GM23338 (cell line): Measurements from ENCODE around the gene ARHGAP42. TPM values are rescaled to one million over a fixed set of nuclear protein-coding genes. Genes with fewer than 3 reads are reported as not detected.

Experiments used
- ATAC-seq: fragments of 200-7000 bp; cut with Tn5 transposase; 3 replicates; pipeline ENCODE4 v1.9.1; 2020
- DNase-seq: peaks from one replicate; pipeline ENCODE4 v3.0.0-alpha.2; 2015; ENCODE audit warnings: low spot score
- H2AFZ ChIP-seq: fragments of 200-600 bp; sonication (generic); 2 replicates; pipeline ENCODE4 v1.8.0; 2016; ENCODE audit warnings: antibody characterized with exemption, mild to moderate bottlenecking, moderate library complexity
- H3F3A ChIP-seq: fragments of 200-600 bp; sonication (generic); replicated peaks from 2 replicates; pipeline ENCODE4 v1.8.0; 2017; ENCODE audit warnings: antibody characterized with exemption, mixed run types, low read depth
- H3K27ac ChIP-seq: fragments of 200-600 bp; sonication (generic); 2 replicates; pipeline ENCODE4 v1.6.1; 2016; ENCODE audit warnings: low read depth
- H3K27me3 ChIP-seq: fragments of 200-600 bp; sonication (generic); 2 replicates; pipeline ENCODE4 v1.8.0; 2016; ENCODE audit warnings: mild to moderate bottlenecking, mixed run types, moderate library complexity; ENCODE audit not compliant: insufficient read depth
- H3K36me3 ChIP-seq: fragments of 200-600 bp; sonication (generic); 2 replicates; pipeline ENCODE4 v1.8.0; 2016; ENCODE audit warnings: mild to moderate bottlenecking; ENCODE audit not compliant: insufficient read depth
- H3K4me1 ChIP-seq: fragments of 200-600 bp; sonication (generic); 2 replicates; pipeline ENCODE4 v1.8.0; 2016; ENCODE audit warnings: mild to moderate bottlenecking, moderate library complexity; ENCODE audit not compliant: insufficient read depth
- H3K4me2 ChIP-seq: fragments of 200-600 bp; sonication (generic); 2 replicates; pipeline ENCODE4 v1.7.1; 2017; ENCODE audit warnings: mixed run types
- H3K4me3 ChIP-seq: fragments of 200-600 bp; sonication (generic); 2 replicates; pipeline ENCODE4 v1.6.1; 2016; ENCODE audit warnings: mixed run types
- H3K79me2 ChIP-seq: fragments of 200-600 bp; sonication (generic); replicated peaks from 2 replicates; pipeline ENCODE4 v1.8.0; 2017; ENCODE audit warnings: mild to moderate bottlenecking; ENCODE audit not compliant: insufficient read depth
- H3K9me2 ChIP-seq: fragments of 200-600 bp; sonication (generic); 2 replicates; pipeline ENCODE4 v1.8.0; 2017; ENCODE audit not compliant: insufficient read depth
- H4K20me1 ChIP-seq: fragments of 200-600 bp; sonication (generic); replicated peaks from 2 replicates; pipeline ENCODE4 v1.8.0; 2017; ENCODE audit warnings: mild to moderate bottlenecking; ENCODE audit not compliant: insufficient read depth
- H3K27ac Mint-ChIP-seq: 2 replicates; pipeline ENCODE4 v1.8.0; 2020; ENCODE audit warnings: inconsistent platforms, mild to moderate bottlenecking, moderate library complexity, mixed read lengths
- H3K27me3 Mint-ChIP-seq: 3 replicates; pipeline ENCODE4 v1.8.0; 2022; ENCODE audit warnings: low read depth, mild to moderate bottlenecking, moderate library complexity, mixed read lengths, inconsistent platforms; ENCODE audit not compliant: insufficient read depth, poor library complexity
- H3K36me3 Mint-ChIP-seq: 3 replicates; pipeline ENCODE4 v1.8.0; 2021; ENCODE audit warnings: low read depth, mild to moderate bottlenecking, inconsistent platforms, moderate library complexity, mixed read lengths
- H3K4me1 Mint-ChIP-seq: 3 replicates; pipeline ENCODE4 v1.8.0; 2020; ENCODE audit warnings: mild to moderate bottlenecking, inconsistent platforms, mixed read lengths
- H3K4me3 Mint-ChIP-seq: 3 replicates; pipeline ENCODE4 v1.8.0; 2021; ENCODE audit warnings: moderate library complexity, mild to moderate bottlenecking, inconsistent platforms, mixed read lengths
- H3K9me3 Mint-ChIP-seq: 3 replicates; pipeline ENCODE4 v1.8.0; 2020; ENCODE audit warnings: moderate library complexity, mild to moderate bottlenecking, inconsistent platforms, mixed read lengths
- CREB1 ChIP-seq: fragments of 250-450 bp; sonication (Bioruptor Pico); IDR thresholded peaks from 2 replicates; pipeline ENCODE4 v1.5.0; 2020; ENCODE audit warnings: low read depth, mild to moderate bottlenecking, moderate library complexity
- EZH2 ChIP-seq: fragments of 200-600 bp; sonication (generic); IDR thresholded peaks from one replicate; pipeline ENCODE4 v1.8.0; 2017; ENCODE audit warnings: antibody characterized with exemption, mild to moderate bottlenecking, low read depth; ENCODE audit not compliant: unreplicated experiment
- JUNB ChIP-seq: IDR thresholded peaks from one replicate; pipeline ENCODE4 v1.6.1; 2016; ENCODE audit warnings: antibody characterized with exemption; ENCODE audit not compliant: unreplicated experiment
- NANOG ChIP-seq: IDR thresholded peaks from 2 replicates; pipeline ENCODE4 v1.6.1; 2016; ENCODE audit warnings: antibody characterized with exemption, borderline replicate concordance
- POLR2AphosphoS5 ChIP-seq: IDR thresholded peaks from 2 replicates; pipeline ENCODE4 v1.6.1; 2016; ENCODE audit warnings: antibody characterized with exemption, low read depth
- STAT1 ChIP-seq: IDR thresholded peaks from one replicate; pipeline ENCODE4 v1.6.1; 2016; ENCODE audit warnings: antibody characterized with exemption; ENCODE audit not compliant: unreplicated experiment
- ZNF114 ChIP-seq: fragments of 250-450 bp; sonication (Bioruptor Pico); IDR thresholded peaks from 2 replicates; pipeline ENCODE4 v1.5.0; 2020; ENCODE audit warnings: mild to moderate bottlenecking, moderate library complexity
- long read RNA-seq: library from polyadenylated mRNA; unstranded; transcript quantifications from one replicate; pipeline ENCODE4 v2.0.0, GENCODE V29; 2020; ENCODE audit not compliant: unreplicated experiment
- polyA plus RNA-seq: library from polyadenylated mRNA; unstranded; fragments of >200 nt; fragmentation: Nextera tagmentation; extraction: Ambion mirVana; gene quantifications from 2 replicates; pipeline ENCODE4 v1.2.1, GENCODE V29; 2016
- total RNA-seq: library from RNA; depleted of rRNA; stranded (reverse); fragments of >200 nt; shearing (Covaris generic); gene quantifications from 2 replicates; pipeline ENCODE4 v1.2.3, GENCODE V29; 2014; rRNA removed
- TF ChIP-seq, protein P1 (sequence below), 2 experiments: fragments of 200-600 bp in 1 of 2; sonication (generic) in 1 of 2; conservative IDR thresholded peaks; 2 replicates each; pipeline versions ENCODE4 v1.5.1 to v1.6.1; 2016 to 2017; ENCODE audit warnings: antibody characterized with exemption in 2 of 2, low read depth in 2 of 2, mild to moderate bottlenecking in 2 of 2, moderate library complexity in 1 of 2
- TF ChIP-seq, protein P2 (sequence below): fragments of 250-450 bp; sonication (Bioruptor Pico); IDR thresholded peaks from 2 replicates; pipeline ENCODE4 v1.5.0; 2020; ENCODE audit warnings: mild to moderate bottlenecking, moderate library complexity

Gene ARHGAP42, protein sequence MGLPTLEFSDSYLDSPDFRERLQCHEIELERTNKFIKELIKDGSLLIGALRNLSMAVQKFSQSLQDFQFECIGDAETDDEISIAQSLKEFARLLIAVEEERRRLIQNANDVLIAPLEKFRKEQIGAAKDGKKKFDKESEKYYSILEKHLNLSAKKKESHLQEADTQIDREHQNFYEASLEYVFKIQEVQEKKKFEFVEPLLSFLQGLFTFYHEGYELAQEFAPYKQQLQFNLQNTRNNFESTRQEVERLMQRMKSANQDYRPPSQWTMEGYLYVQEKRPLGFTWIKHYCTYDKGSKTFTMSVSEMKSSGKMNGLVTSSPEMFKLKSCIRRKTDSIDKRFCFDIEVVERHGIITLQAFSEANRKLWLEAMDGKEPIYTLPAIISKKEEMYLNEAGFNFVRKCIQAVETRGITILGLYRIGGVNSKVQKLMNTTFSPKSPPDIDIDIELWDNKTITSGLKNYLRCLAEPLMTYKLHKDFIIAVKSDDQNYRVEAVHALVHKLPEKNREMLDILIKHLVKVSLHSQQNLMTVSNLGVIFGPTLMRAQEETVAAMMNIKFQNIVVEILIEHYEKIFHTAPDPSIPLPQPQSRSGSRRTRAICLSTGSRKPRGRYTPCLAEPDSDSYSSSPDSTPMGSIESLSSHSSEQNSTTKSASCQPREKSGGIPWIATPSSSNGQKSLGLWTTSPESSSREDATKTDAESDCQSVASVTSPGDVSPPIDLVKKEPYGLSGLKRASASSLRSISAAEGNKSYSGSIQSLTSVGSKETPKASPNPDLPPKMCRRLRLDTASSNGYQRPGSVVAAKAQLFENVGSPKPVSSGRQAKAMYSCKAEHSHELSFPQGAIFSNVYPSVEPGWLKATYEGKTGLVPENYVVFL
- 32.2 and 35.7 TPM in 2 replicates for total RNA-seq
- polyA plus RNA-seq = 23.5 and 23.7 TPM in 2 replicates
- long read RNA-seq, partial matches to known transcripts = 12 of 12 reads
- long read RNA-seq, other reads (novel, unspliced or antisense) = 0 of 12 reads

DNA sequence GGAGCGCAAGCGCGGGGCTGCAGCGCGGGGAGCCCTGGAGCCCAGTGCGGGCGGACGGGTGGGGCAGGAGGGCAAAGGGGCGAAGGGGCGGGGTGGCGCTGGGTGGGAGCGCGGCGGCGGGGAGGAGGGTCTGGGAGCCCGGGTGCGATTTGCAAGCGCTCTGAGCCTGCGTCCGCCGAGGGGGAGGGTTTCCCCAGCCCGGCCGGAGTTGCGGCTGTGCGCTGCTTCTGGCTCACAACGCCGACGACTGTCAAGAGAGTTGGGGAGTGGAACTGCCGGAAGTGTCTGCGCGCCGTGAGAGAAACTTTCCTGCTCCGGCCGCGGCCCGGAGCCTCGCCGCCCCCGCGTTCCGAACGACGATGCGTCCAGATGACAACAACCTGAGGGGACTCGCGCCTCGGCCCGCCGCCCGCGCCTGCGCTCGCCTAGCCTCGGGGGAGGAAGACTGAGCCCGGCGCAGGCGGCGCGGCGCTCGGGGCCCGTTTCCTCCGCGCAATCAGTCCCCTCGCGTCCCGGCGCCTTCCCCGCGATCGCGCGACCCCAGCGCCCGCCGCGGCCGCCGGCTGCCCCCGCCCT is at the start of gene ARHGAP42:
Gene ARHGAP42, plus strand, starts transcription at position 235 of the 576 bp plus-strand sequence. CDS start 391 bp downstream, outside the sequence.
- DNase-seq = peak; percentile 92
- H3K4me1 Mint-ChIP-seq = peaks cover 41% of the 10 kb centered on the region
- Histone ChIP-seq H3K79me2 (peaks cover 43% of the 10 kb centered on the region), H3K4me1 (peaks cover 41% of the 10 kb centered on the region), H3K36me3 (no peaks in the 10 kb centered on the region), H2AFZ (0 out of 2 replicates have a peak within 1 kb of the TSS, but pooled peaks have one; percentile 66), H3K27me3 (no peaks in the 10 kb centered on the region), H3K4me3 (peak within 1 kb of the TSS; percentile 88), H3F3A (no peaks in the 10 kb centered on the region), H4K20me1 (no peaks in the 10 kb centered on the region), H3K9me2 (no peaks in the 10 kb centered on the region), H3K4me2 (peak within 1 kb of the TSS; percentile 76), H3K27ac (peak within 1 kb of the TSS; percentile 91)
- peak; percentile 84 for ATAC-seq
- peaks cover 3% of the 10 kb centered on the region; the same call in 1 of the 3 replicates for H3K9me3 Mint-ChIP-seq
- peaks cover 5% of the 10 kb centered on the region for H3K27me3 Mint-ChIP-seq
- H3K36me3 Mint-ChIP-seq = peaks cover 5% of the 10 kb centered on the region; the same call in 2 of the 3 replicates
- peak within 1 kb of the TSS; percentile 96 for H3K27ac Mint-ChIP-seq
- no peak for TF ChIP-seq EZH2
- peak; percentile 59 for TF ChIP-seq POLR2AphosphoS5
- no peak for TF ChIP-seq JUNB
- H3K4me3 Mint-ChIP-seq = peak within 1 kb of the TSS; percentile 99

DNA sequence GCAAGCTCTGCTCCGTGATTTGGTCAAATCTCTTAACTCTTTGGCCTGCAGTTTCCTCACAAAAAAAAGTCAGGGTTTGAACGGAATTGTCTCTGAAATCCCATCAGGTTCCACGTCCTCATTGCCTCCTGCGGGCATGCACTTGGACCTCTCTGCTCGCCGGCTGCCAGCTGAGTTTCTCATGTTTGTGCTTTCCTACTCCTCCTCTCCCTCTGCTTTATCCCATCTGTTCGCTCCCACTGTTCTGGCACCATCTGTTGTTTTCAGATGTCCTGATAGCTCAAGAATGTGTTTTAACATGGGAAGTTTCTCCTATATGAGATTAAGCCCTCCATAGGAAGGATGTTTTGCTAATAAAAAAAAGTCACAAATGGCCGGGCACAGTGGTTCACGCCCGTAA is 49.4 kb upstream of the ARHGAP42 start:
- Mint-ChIP-seq H3K9me3 (no peaks in the 10 kb centered on the region), H3K27ac (no peak overlapping the region), H3K36me3 (no peaks in the 10 kb centered on the region), H3K27me3 (no peaks in the 10 kb centered on the region), H3K4me1 (peaks cover 13% of the 10 kb centered on the region), H3K4me3 (no peak overlapping the region)
- Histone ChIP-seq H3K79me2 (no peaks in the 10 kb centered on the region), H2AFZ (peak overlapping the region; percentile 35; the same call in 1 of the 2 replicates), H3F3A (no peaks in the 10 kb centered on the region), H3K36me3 (no peaks in the 10 kb centered on the region), H3K9me2 (peaks cover 5% of the 10 kb centered on the region; the same call in 1 of the 2 replicates), H3K27ac (no peak overlapping the region), H3K4me3 (no peak overlapping the region), H3K4me2 (no peak overlapping the region), H3K4me1 (peaks cover 9% of the 10 kb centered on the region), H3K27me3 (no peaks in the 10 kb centered on the region), H4K20me1 (no peaks in the 10 kb centered on the region)
- DNase-seq (no peak), ATAC-seq (no peak)
- TF ChIP-seq ZNF114 (CRISPR knock-in tag) (no peak), STAT1 (no peak), POLR2AphosphoS5 (no peak), CREB1 (CRISPR knock-in tag) (no peak), NANOG (no peak)
- TF ChIP-seq, protein P1, sequence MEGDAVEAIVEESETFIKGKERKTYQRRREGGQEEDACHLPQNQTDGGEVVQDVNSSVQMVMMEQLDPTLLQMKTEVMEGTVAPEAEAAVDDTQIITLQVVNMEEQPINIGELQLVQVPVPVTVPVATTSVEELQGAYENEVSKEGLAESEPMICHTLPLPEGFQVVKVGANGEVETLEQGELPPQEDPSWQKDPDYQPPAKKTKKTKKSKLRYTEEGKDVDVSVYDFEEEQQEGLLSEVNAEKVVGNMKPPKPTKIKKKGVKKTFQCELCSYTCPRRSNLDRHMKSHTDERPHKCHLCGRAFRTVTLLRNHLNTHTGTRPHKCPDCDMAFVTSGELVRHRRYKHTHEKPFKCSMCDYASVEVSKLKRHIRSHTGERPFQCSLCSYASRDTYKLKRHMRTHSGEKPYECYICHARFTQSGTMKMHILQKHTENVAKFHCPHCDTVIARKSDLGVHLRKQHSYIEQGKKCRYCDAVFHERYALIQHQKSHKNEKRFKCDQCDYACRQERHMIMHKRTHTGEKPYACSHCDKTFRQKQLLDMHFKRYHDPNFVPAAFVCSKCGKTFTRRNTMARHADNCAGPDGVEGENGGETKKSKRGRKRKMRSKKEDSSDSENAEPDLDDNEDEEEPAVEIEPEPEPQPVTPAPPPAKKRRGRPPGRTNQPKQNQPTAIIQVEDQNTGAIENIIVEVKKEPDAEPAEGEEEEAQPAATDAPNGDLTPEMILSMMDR (conservative IDR thresholded peaks at IDR 0.05; ENCODE audit: low read depth in 2 of 2) = no peak
- TF ChIP-seq, protein P2, sequence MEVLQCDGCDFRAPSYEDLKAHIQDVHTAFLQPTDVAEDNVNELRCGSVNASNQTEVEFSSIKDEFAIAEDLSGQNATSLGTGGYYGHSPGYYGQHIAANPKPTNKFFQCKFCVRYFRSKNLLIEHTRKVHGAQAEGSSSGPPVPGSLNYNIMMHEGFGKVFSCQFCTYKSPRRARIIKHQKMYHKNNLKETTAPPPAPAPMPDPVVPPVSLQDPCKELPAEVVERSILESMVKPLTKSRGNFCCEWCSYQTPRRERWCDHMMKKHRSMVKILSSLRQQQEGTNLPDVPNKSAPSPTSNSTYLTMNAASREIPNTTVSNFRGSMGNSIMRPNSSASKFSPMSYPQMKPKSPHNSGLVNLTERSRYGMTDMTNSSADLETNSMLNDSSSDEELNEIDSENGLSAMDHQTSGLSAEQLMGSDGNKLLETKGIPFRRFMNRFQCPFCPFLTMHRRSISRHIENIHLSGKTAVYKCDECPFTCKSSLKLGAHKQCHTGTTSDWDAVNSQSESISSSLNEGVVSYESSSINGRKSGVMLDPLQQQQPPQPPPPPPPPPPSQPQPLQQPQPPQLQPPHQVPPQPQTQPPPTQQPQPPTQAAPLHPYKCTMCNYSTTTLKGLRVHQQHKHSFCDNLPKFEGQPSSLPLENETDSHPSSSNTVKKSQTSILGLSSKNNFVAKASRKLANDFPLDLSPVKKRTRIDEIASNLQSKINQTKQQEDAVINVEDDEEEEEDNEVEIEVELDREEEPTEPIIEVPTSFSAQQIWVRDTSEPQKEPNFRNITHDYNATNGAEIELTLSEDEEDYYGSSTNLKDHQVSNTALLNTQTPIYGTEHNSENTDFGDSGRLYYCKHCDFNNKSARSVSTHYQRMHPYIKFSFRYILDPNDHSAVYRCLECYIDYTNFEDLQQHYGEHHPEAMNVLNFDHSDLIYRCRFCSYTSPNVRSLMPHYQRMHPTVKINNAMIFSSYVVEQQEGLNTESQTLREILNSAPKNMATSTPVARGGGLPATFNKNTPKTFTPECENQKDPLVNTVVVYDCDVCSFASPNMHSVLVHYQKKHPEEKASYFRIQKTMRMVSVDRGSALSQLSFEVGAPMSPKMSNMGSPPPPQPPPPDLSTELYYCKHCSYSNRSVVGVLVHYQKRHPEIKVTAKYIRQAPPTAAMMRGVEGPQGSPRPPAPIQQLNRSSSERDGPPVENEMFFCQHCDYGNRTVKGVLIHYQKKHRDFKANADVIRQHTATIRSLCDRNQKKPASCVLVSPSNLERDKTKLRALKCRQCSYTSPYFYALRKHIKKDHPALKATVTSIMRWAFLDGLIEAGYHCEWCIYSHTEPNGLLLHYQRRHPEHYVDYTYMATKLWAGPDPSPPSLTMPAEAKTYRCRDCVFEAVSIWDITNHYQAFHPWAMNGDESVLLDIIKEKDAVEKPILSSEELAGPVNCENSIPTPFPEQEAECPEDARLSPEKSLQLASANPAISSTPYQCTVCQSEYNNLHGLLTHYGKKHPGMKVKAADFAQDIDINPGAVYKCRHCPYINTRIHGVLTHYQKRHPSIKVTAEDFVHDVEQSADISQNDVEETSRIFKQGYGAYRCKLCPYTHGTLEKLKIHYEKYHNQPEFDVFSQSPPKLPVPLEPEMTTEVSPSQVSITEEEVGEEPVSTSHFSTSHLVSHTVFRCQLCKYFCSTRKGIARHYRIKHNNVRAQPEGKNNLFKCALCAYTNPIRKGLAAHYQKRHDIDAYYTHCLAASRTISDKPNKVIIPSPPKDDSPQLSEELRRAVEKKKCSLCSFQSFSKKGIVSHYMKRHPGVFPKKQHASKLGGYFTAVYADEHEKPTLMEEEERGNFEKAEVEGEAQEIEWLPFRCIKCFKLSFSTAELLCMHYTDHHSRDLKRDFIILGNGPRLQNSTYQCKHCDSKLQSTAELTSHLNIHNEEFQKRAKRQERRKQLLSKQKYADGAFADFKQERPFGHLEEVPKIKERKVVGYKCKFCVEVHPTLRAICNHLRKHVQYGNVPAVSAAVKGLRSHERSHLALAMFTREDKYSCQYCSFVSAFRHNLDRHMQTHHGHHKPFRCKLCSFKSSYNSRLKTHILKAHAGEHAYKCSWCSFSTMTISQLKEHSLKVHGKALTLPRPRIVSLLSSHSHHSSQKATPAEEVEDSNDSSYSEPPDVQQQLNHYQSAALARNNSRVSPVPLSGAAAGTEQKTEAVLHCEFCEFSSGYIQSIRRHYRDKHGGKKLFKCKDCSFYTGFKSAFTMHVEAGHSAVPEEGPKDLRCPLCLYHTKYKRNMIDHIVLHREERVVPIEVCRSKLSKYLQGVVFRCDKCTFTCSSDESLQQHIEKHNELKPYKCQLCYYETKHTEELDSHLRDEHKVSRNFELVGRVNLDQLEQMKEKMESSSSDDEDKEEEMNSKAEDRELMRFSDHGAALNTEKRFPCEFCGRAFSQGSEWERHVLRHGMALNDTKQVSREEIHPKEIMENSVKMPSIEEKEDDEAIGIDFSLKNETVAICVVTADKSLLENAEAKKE (CRISPR knock-in tag) = no peak
